EH (cell line): ENCODE measurements around the gene INPP5A.

ENCODE experiments used
- DNase-seq: peaks from one replicate; pipeline ENCODE4 v3.0.0-alpha.2; 2015; ENCODE audit warnings: low read depth

INPP5A gene

GRCh38 chr10:132804785-132805426 lies 267.3 kb downstream of the INPP5A start:
- no peak for DNase-seq

DNA sequence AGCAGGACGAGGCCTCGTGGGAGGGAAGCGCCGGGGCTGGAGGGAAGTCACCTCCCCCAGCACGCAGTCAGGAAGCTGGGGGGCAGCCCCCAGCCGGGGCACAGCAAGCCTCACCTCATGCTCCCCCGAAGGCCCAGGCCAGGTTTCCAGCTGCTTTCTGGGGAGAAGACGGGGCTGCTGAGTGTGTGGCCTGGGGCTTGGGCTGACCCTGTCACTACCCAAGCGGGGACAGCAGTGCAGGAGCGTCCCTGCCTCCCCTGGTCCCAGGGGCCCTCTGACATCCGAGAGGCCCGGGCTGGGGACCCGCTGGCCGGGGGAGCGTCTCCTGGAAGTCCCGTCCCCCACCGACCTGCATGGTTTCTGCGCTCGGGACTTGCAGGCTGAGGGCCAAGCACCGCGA lies 268.0 kb downstream of the INPP5A start:
- DNase-seq: no peak

DNA sequence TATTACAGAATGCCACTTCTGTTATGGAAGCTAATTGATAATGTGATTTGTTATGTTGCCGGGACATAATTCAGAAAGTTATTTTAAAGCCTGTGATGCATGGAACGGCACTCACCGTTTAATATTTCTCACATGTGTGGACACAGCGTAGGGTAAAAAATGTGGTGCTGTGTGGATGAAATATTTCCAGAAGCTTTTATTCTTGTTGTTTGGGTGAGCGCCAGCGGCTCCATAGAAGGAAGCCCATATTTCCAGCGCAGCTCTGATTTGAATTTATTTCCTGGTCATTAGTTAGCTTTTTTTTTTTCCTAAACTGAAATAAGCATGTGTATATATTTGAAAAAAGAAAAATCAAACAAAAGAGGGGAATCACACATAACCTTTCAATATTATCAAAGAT lies 268.5 kb downstream of the INPP5A start:
- DNase-seq: no peak

- no peak for DNase-seq
Measured at GRCh38 chr10:132806561-132807003, 269.0 kb downstream of the INPP5A start.

- no peak for DNase-seq
Measured at GRCh38 chr10:132807621-132808049, 270.0 kb downstream of the INPP5A start.

DNA sequence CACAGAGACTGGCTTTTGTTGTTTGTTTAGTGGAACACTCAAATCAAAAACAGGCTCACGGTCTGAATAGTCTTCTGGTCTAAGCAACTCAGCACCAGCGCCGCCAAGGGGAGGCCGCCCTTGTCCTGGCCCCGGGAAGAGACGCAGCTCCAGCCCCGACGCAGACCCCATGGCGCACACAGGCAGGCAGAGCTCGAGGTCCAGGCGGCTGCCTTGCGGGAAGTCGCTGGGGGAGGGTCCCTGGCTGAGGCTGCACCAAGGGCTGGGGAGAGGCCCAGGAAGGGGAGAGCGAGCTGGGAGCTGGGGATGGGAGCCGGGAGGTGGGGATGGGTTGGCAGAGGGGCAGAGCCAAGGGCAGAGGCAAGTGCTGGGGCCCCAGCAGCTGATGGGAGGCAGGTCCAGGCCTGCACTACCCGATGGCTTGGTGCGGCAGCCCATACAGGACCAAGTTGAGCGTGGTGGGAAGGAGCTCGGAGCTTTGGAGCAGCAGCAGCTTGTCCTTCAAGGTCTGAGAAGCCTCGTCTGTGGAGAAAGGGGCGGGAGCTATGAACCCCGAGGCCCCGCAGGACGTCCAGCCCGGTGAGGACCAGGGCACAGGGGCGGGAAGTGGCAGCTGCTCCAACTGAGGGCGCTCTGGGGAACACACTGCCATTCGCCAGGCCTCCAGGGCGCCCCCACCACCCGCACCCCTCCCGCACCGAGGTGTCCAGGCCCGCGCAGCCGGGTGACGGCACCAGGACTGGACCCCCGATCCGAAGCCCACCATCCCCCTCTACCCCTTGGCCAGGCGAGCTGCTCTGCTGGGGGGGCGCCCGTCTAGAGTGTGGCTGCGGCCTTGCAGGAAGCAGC lies 271.0 kb downstream of the INPP5A start:
- DNase-seq: no peak

DNA sequence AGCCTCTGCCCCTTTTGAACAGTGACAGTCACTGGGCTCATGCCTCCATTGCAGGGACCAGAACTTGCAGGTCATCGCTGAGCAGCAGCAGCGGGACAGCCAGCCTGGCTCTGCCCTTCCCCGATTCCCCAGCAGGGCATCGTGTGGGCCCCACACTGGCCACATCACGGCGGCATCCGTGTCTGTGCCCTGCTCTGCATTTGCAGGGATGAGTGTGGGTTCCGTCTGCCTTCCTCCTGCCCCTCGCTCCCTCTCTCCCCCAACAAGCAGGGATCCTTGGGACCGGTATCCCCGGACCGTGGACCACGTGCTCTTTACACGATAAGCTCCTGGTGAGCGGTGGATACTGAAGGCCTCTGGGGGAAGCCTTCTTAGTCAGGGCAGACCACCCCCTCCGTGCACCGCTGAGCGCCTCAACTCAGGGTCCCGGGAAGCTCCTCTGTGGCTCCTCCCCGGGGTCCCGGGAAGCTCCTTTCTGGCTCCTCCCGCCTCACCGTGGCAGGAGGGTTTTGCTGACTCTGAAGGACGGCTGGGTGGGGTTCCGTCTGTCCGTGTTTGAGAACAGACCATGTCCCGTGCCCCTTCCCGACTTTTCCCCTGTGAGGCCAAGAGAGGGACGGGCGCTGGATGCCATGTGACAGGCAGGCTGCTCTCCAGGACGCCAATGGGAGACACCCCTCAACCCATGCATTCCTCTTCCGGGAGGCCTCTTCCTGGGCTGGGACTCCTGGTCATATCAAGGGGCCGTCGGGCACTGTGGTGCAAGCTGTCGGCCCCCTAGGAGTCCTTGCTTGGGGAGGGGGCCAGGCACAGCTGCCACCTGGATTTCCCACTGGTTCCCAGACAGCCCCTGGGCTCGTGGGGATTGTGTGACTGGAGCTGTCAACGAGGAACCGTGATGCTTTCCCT lies 271.9 kb downstream of the INPP5A start:
- DNase-seq: no peak

GRCh38 chr10:132810141-132810806 lies 272.7 kb downstream of the INPP5A start:
- no peak for DNase-seq

GRCh38 chr10:132810807-132811700 lies 273.5 kb downstream of the INPP5A start:
- DNase-seq: no peak

DNA sequence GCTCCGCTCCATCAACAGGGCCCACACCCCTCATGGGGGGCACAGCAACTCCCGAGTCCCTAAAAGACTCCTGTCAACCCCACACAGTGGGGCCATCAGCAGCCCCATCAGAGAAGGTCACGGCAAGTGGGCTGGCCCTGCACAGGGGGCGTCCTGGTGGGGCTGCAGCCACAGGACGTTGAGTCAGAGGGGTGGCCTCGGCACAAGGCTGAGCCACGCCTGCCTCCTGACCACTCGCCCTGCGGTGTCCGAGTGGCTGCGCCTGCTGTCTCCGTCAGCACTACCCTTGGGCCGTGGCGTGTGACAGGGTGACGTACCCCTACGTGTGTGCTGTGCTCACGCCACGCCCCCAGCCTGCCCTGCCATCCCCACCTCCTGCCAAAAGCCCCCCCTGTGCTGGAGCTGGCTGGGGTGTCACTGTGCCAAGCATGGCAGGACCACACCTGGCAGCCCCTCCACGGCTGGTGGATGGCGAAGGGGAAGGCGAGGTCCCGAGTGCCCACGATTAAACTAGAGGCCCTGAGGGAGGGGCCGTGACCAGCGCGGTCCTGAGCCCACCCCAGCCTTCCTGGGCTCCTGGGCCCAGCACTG lies 274.4 kb downstream of the INPP5A start:
- no peak for DNase-seq

GRCh38 chr10:132812520-132812919 lies 274.9 kb downstream of the INPP5A start:
- DNase-seq: no peak

DNA sequence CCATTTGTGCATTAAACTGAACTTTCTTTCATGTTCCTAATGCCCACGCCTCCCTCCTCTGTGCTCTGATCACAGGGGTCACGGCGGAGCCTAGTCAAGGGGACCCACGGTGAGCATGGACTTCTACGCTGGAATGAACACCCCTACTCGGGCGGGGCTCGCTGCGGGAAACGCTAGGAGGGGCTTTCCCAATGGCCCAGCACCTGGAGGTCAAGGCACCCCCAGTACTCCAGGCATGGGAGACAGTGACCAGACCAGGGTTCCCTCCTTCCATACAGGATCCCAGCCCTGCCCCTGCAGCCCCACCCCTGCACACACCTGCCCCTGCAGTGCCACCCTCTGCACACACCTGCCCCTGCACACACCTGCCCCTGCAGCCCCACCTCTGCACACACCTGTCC lies 275.4 kb downstream of the INPP5A start:
- no peak for DNase-seq

GRCh38 chr10:132813560-132814468 lies 276.2 kb downstream of the INPP5A start:
- no peak for DNase-seq

- DNase-seq: no peak
Measured at GRCh38 chr10:132814469-132814856, 276.9 kb downstream of the INPP5A start.

DNA sequence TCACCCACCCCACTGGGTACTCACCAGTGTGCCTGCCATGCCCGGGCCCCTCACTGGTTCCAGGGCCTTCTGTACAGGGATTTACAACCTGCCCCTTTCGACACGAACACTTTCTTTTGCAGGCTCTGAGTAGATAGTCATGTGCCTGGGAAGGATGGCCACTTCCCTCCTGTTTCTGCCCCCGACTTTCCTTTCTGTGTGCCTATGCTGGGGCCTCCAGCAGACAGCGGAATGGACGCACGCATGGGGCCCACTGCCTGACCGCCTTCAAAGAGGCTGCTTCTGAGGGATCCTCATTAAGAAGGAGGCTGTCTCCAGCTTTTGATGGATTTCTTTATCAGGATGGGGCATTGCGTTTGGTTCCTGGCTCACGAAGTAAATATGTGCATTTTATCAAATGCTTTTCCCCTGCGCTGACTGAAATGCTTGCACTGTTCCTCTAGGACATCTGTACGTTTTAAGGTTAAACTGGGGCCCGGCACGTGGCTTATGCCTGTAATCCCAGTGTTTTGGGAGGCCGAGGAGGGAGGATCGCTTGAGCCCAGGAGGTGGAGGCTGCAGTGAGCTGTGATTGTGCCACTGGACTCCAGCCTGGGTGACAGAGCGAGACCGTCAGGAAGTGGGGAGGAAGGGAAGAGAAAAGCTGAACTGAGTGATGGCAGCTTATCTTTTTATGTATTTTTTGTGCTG lies 277.7 kb downstream of the INPP5A start:
- no peak for DNase-seq

- no peak for DNase-seq
Measured at GRCh38 chr10:132816718-132817117, 279.1 kb downstream of the INPP5A start.

GRCh38 chr10:132817701-132818211 lies 280.2 kb downstream of the INPP5A start:
- no peak for DNase-seq

- no peak for DNase-seq
Measured at GRCh38 chr10:132820056-132820455, 282.5 kb downstream of the INPP5A start.
